HG02642 (cell line): Measurements from ENCODE around the gene SOD3.

Source experiments
- ATAC-seq: cut with Tn5 transposase; IDR thresholded peaks from one replicate; pipeline ENCODE4 v1.9.1; 2021; ENCODE audit warnings: mild to moderate bottlenecking; ENCODE audit not compliant: unreplicated experiment, poor library complexity

SOD3 gene

GRCh38 chr4:24794916-24795665 lies at the start of gene SOD3:
Gene SOD3, plus strand, starts transcription at chr4:24795573. Its CDS starts 3,949 bp downstream, at chr4:24799522.
- no peak for ATAC-seq

- no peak for ATAC-seq
These were observed 48.0 kb upstream of the SOD3 start for GRCh38 chr4:24747234-24747975.

- ATAC-seq, result no peak
These were observed 47.4 kb upstream of the SOD3 start for GRCh38 chr4:24748023-24748422.

GRCh38 chr4:24748758-24749350 lies 46.5 kb upstream of the SOD3 start:
- ATAC-seq, result no peak

- ATAC-seq, result no peak
These were observed 45.3 kb upstream of the SOD3 start for GRCh38 chr4:24750106-24750505.

- no peak for ATAC-seq
These were observed 43.3 kb upstream of the SOD3 start for GRCh38 chr4:24751926-24752539.

GRCh38 chr4:24753519-24753918 lies 41.9 kb upstream of the SOD3 start:
- peak; percentile 48 for ATAC-seq

GRCh38 chr4:24754571-24754970 lies 40.8 kb upstream of the SOD3 start:
- ATAC-seq, result no peak

- ATAC-seq, result no peak
These were observed 31.6 kb upstream of the SOD3 start for GRCh38 chr4:24763631-24764297.

- no peak for ATAC-seq
These were observed 31.0 kb upstream of the SOD3 start for GRCh38 chr4:24764345-24764744.

GRCh38 chr4:24765376-24765988 lies 29.9 kb upstream of the SOD3 start:
- no peak for ATAC-seq

- peak; percentile 1 for ATAC-seq
These were observed 27.4 kb upstream of the SOD3 start for GRCh38 chr4:24768006-24768405.

- ATAC-seq, result peak; percentile 74
These were observed 26.8 kb upstream of the SOD3 start for GRCh38 chr4:24768604-24769003.

GRCh38 chr4:24769571-24769970 lies 25.8 kb upstream of the SOD3 start:
- peak; percentile 3 for ATAC-seq

- peak; percentile 81 for ATAC-seq
These were observed 25.3 kb upstream of the SOD3 start for GRCh38 chr4:24770032-24770584.

- ATAC-seq, result no peak
These were observed 24.7 kb upstream of the SOD3 start for GRCh38 chr4:24770667-24771066.

- no peak for ATAC-seq
These were observed 24.1 kb upstream of the SOD3 start for GRCh38 chr4:24771241-24771640.

- no peak for ATAC-seq
These were observed 23.2 kb upstream of the SOD3 start for GRCh38 chr4:24772061-24772705.

GRCh38 chr4:24772952-24773351 lies 22.4 kb upstream of the SOD3 start:
- ATAC-seq, result no peak
